ENCODE results near the gene WNT11.
"Not testable (repeated sequence)": the region's sequence is repeated elsewhere in the genome, so short reads cannot be mapped to it uniquely, and the experiment has no call there.

The WNT11 gene

DNA sequence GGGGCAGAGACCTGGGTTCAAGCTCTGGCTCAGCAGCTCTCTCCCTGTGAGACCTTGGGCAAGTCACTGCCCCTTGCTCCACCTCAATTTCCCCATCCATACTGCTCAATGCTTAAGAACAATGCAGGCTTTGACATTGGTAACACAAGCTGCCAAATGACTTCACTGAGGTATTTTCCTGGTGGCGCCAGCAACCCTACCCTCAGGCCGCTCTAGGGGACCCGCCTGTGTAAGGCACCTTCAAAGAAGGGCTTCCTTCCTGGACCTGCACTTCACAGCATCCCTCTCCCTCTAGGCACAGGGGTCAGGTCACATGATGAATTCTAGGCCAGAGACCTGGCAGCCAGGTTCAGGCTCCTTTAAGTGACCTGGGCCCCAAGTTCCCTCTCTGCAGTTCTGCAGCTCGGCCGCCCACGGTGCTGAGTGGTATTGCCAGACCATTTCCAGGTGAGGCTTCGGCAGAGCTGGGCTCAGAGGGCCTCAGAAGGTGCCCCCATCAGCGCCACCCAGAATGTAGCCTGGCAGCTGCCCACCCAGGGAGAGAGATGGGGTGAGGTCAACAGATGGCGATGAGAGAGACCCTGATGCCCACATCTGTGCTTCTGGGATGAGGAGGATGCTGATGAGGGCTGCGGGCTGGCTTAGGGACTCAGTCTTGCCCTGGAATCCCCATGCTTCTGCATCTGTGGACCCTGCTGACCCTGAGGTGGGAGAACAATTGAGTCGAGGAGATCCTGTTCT lies 4.5 kb downstream of the WNT11 start:
- no peak for DNase-seq (ENCODE audit: low read depth, low spot score)

DNA sequence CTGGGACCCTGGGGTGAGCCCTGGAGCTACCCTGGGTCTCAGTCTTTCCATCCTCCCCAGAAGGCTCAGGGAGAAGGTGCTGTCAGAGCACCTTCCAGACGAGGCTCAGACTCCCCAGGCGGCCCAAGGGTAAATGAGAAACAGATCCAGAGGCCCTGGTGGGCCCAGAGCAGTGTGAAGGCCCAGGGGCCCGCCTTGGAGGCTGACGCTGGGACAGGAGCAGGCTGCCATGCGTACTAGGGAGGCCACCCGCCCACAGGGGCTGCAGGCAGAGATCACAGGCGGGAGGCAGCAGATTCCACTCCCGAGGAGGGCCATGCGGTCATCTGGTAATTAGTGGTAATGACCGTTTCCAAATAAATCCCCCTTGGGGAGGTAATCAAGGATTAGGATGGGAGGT lies 5.2 kb downstream of the WNT11 start:
- no peak for DNase-seq (ENCODE audit: low read depth, low spot score)

DNA sequence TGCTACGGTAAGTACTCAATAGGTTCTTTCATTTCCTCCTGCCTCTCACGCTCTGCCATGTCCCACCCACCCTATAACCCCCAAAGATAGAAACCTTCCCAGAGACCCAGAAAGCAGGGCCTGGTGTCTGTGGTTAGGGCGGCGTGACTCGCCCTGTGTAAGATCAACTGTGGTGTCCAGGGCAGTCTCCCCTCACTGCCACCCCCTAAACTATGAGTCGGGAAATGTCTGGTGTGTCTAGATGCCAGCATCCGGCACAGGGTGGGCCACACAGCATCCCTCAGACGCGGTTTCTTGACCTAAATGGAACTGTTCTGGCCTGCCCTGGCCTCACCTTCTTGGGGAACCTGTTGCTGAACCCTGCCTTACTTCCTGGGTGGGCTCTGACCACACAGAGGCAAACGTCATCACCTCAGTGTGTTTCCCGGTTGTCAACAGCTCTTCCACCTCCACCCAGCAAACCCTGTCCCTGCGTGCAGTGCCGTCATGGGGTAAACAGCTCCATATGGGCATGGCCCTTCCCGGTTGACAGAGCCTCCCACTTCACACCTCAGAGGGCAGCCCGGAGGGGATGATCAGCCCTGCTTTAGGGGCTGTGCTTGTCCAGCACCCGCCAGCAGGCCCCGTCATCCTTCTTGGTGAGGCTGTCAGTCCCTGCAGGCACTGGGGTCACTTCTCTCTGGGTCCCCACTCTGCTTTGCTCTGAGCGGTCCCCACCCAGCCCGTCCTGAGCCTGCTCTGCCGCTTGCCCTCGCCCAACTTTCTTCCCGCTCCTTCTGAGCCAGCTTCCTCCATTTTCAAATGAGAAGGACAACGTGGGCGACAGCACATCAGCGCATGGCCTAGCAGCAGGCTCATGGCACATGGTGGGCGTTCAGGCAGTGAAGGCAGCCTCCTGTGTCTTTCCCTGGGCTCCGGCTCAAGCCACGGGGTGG lies 6.0 kb downstream of the WNT11 start:
- no peak for DNase-seq (ENCODE audit: low read depth, low spot score)

DNA sequence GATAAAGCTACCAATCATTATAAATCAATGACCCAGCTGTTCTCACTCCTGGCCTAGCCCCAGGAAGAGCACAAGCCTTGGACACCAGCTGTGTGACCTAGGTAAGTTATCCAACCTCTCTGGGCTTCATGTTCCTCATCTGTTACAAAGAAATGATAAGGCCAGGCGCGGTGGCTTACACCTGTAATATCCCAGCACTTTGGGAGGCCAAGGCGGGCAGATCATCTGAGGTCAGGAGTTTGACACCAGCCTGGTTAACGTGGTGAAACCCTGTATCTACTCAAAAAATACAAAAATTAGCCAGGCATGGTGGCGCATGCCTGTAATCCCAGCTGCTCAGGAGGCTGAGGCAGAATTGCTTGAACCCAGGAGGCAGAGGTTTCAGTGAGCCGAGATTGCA lies 7.6 kb downstream of the WNT11 start:
- not testable (repeated sequence) for DNase-seq (ENCODE audit: low read depth, low spot score)

DNA sequence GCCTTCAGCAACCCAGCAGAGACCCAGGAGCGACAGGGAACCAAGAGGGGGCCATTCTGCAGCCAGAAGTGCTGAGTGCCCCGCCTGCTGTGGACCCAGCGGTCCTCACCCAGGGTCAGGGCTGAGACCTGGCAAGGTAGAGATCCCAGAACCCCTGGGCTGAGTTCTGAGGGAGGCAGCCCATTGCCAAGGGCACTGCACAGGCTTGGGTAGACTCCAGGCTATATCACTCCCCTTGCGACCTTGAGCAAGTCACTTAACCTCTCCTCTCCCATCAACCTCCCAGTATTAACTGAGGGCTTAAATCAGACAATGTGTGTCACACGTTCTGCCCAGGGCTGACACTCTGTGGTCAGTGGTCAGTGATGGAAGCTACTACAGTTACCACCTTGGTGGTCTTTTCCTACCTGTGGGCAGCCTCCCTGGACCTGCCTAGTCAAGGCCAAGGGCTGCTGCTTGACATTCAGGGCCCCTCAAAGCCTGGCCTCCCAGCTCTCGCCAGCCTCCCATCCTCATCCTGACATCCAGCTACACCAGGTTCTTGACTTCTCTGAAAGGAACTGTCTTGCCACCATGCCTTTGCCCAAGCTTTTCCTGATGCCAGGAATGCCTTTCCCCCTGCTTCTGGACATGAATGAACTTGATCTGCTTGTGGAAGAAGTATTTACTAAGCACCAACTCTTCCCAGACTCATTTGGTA lies 8.2 kb downstream of the WNT11 start:
- DNase-seq (ENCODE audit: low read depth, low spot score) = no peak

DNA sequence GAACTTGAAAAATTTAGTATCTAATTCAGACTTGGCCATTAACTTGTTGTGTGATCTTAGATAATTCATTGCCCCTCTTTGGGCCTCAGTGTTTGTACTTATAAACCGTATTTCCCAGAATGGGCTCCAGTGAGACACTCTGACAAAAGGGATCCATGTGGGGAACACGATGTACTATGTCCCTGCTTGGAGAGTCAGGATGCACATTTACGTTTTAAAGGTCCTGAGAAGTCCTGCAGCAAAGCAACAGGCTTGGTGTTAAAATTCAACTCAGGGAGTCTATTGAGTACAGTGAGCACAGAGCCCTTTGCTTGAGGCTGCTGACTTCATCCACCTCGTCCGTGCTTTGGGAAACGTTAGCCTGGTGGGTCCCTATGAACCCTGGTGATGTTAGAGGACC lies 9.0 kb downstream of the WNT11 start:
- no peak for DNase-seq (ENCODE audit: low read depth, low spot score)

DNA sequence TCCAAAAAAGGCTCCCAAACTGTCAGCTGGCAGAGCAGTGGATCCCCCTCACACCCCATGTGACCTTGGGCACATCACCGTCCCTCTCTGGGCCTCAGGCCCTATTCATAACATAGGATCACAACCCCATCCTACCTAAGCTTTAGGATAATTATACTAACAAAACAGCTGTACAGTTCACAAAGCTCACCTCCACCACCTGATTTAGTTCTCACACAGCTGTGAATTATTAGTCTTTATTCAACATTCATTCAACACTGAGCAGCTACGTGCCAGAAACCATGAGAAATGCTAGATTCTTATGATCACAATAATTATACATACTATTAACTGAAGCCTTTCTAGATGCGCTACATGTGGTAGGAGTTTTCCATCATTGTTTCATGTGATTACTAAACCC lies 9.5 kb downstream of the WNT11 start:
- no peak for DNase-seq (ENCODE audit: low read depth, low spot score)

DNA sequence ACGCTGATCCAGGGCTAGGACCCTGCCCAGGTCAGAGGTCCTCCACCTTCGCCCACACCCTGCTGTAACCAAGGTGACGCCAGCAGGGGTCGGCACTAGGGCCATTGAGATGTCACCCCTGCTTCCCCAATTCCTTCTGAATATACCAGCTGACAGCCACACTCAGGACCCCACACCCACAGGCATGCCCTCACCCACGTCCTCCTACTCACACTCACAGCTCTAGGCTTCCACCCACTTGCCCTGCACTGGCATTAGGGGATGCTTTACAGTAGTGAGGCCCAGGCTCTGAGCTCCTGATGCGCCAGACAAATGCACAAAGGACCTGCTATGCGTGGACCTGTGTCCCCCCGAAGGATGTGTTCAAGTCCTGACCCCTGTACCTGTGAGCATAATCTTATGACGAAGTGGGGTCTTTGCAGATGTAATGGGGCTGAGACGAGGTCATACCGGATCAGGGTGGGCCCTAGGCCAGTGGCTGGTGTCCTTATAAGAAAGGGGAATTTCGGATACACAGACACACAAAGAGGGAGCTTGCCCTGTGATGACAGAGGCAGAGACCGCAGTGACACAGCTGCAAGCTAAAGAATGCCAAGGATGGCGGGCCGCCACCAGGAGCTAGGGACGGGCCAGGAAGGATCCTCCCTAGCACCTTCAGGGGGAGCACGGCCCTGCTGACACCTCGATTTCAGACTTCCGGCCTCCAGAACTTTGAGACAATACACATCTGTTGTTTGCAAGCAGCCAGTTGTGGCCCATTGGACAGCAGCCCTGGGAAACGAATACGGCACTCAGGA lies 11.2 kb downstream of the WNT11 start:
- DNase-seq (ENCODE audit: low read depth, low spot score) = no peak

DNA sequence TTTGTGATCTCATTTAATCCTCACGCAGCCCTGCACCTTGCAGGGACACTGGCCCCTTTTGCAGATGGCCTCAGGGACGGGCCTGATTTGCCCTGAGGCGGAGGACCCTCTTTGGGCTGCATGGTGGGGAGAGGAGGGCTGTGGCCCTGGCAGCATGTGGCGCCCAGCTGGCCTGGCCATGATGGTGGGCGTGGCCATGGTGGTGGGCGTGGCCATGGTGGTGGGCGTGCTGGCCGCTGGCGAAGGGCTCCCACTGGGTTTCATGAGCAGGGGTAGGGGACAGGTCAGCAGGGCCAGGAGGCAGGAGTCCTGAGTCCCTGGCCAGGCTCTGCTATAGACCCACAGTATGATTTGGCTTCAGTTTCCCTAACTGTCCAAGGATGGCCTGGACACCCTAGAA lies 13.1 kb downstream of the WNT11 start:
- no peak for DNase-seq (ENCODE audit: low read depth, low spot score)

DNA sequence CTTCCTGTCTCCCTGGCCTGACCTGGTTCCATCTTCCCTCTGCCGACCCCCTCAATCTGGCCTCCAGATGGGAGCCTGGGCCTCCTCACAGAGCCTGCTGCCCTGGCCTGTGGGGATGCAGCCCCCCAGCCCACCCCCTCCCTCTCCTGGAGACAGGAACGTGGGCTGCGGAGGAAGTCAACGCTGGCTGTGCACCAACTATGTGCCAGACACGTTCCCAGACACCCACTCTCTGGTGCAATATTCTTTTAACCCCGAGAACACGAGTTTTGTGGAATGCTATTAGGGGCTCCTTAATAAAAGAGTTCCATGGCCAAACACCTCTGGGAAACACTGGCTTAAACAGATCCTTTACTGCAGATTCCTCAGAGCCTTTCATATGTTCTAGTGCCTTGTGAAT lies 15.9 kb downstream of the WNT11 start:
- no peak for DNase-seq (ENCODE audit: low read depth, low spot score)

DNA sequence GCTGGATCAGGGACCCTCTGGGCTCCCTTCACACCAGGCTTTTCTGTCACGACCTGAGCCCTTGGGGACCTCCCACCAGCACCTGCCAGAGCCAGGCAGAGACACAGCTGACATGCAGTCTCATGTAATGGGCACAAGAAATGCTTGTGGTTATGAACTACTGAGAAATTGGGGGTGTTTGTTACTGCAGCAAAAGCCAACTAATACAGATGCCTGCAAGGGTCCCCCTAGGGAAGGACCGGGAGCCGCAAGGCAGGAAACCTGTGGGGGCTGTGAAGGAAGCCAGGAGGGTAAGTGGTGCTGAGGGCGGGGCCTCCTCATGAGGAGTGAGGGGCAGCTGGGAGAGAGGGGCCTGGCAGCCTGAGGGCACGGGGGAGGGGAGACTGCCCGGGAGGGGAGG lies 16.6 kb downstream of the WNT11 start:
- DNase-seq (ENCODE audit: low read depth, low spot score) = no peak

DNA sequence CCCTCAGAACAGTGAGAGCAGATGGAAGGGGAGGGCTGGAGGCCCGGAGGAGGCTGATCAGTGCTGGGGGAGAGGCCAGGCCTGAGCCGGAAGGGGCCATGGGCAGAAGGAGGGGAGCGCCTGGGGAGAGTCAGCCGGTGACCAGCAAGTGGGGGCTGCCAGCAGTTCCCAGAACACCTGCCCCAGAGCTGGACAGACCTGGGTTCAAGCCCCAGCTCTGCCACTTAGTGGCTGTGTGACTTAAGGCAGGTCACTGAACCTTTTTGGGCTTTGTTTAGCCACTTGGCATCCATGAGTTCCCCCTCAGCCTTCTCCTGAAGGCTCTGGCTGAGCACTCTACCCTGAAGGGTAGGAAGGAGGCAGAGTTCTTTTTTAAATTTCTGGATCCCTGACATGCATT lies 17.4 kb downstream of the WNT11 start:
- no peak for DNase-seq (ENCODE audit: low read depth, low spot score)

DNA sequence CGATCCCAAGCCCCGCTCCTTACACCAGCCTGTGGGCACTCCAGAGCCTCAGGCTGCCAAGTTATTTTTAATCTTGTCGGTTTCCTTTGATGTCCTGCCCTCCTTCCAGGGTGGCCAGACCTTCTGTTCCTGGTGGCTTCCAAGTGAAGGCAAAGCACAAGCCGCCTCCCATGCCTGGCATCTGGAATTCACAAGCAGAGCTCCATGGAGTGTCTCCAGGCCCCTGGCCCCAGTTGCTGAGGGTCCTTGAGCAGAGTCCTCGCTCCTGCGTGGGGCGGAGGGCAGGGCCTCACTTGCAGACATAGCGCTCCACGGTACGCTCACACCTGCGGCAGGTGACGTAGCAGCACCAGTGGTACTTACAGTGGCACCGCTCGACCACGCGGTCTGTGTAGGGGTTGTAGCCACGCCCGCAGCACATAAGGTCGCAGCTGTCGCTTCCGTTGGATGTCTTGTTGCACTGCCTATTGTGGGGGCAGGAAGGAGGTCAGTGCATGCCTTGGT lies 19.5 kb downstream of the WNT11 start:
- no peak for DNase-seq (ENCODE audit: low read depth, low spot score)

DNA sequence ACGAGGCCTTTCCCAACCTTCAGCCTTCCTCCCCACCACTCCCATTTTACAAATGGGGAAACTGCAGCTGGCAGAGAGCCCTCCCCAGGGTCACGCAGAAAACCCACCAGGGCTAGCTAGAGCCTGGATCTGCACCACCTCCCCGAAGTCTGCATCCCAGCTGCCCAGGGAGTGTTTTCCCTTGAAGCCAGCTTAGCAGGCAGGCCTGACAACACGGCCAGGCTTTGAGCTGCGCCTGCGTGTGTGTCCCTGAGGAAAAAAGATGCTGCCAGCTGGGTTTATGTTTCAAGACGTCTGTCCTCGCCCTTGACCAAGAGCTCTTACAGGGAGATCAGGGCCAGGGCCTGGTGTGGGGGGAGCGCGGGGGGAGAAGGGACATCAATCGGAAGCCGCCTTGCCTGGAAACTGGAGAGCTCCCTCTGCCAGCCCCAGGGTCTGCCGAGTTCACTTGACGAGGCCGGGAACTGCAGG lies 20.3 kb downstream of the WNT11 start:
- DNase-seq (ENCODE audit: low read depth, low spot score) = no peak

DNA sequence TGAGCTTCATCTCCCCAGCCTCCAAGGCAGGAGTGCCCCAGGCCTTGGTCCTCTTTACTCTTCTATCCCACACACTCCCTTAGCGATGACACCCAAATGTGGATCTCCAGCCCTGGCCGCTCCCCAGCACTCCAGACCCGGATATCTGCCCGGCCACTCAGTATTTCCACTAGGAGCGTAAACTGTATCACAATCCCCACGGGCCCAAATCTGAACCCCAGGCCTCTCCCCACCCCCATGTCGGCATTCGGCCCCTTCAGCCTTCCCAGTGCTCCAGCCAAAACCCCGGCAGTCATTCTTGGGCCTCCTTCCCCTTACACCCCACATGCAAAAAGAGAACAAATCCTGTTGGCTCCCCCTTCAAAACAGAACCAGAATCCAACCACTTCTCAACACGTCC lies 20.8 kb downstream of the WNT11 start:
- DNase-seq (ENCODE audit: low read depth, low spot score) = no peak

DNA sequence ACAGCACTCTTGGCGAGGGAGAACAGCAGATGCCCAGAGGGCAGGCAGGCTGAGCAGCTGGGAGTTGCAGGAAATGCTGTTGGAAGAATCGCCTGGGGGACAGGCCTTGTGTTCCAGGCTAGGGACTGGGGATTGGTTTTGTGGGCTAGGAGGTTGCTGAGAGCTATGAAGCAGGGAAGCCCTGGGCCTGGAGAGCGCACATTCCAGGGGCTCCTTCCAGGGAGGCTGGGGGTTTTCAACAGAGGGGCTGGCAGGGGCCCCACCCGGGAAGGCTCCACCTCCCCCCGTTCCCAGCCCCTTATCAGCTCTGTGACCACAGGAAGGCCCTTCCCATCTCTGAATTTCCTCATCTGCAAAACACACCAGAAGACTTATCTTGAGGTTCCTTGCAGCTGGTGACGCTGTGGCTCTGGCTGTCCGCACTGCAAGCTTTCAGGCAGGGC lies 21.7 kb downstream of the WNT11 start:
- no peak for DNase-seq (ENCODE audit: low read depth, low spot score)

DNA sequence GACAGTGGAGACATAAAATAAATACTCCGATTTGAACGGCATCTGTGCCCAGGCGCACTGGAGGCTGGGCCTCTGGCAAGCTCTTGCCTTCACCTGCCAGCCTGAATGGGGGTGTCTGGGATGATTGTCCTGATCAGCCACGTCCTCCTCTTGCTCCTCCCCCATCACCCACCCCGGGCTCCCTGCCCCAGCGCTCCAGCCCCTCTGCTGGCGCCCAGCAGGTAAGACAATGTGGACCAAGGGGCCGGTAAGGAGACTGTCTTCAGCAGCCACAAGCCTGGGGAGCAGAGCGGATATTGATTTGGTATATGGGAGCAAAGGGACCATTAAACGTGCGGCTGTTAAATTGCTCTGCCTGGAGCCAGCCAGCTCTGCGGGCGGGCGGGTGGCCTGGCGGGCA lies 24.9 kb downstream of the WNT11 start:
- DNase-seq (ENCODE audit: low read depth, low spot score) = no peak

DNA sequence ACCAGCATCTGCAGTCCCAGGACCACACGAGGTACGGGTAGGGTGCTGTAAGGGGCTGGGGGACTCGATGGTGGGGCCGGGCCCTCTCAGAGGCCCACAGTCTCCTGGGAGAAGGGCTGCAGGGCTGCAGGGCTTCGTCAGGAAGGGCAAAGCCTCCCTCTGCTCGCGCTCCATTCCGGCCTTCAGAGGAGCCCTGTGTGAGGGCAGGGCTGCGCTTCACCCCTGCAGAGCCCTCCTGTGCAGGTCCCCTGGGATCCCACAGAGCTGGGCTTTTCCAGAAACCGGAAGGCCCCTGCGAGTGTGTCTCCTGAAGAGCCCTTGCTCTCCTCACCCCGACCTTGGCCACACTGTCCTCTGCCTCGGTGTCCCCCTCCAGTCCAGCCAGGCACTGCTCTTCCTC lies 27.2 kb downstream of the WNT11 start:
- DNase-seq (ENCODE audit: low read depth, low spot score) = no peak

DNA sequence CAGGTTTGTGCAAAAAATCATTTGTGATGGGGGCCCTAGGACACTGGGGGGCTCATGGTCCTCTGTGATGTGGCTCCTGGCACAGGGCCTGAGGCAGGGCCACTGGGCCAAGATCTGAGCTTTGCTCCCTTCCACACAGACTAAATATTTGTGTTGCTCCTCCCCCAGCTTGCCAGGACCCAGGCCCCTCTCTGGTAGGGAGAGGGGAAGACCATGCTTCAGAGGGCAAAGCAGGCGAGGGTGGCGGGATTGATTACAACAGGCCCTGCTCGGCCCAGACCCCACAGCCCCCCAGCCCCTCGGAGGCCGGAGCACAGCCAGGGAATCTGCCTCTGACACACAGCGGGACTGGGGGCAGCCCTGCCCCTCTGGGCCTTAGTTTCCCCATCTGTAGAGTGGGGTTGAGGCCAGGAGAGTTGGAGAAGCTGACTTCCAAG lies 29.0 kb downstream of the WNT11 start:
- DNase-seq (ENCODE audit: low read depth, low spot score) = no peak

DNA sequence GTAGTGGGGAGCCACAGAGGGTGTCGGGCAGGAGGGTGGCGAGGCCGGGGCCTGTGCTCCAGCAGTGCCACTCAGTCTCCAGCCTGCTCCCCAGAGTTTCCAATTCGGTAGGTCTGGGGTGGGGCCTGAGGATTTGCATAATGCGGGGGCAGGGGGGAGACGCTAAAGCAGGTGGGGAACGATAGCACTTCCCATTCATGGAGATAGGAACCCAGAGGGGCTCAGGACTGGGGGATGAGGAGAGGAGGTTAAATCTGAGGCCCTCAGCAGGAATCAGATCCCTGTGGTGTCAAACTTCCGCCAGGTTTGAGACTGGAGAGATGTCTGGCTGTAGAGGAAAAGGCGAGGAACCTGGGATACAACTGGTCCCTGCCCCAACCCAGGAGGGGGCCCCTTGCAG lies 29.8 kb downstream of the WNT11 start:
- DNase-seq (ENCODE audit: low read depth, low spot score) = no peak

DNA sequence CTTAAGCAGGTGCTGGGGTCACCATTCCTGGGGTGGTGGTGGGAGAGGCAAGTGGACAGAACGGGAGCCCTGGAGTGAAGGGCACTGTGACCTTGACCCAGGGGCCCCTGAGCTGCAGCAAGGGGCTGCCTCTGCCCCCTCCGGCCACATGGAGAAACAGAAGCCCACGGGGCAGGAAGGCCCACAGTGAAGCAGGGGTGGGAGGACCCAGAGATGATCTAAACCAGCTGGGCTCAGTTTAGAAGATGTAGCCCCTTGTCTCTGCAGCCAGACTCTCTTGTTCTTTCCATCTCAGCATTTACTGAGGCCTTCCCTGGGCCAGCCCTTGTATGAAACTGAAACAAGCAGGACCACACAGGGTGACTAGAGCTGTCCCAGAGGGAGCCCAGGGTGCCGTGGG lies 30.5 kb downstream of the WNT11 start:
- no peak for DNase-seq (ENCODE audit: low read depth, low spot score)

Data from smooth muscle cell of the brain vasculature (primary cell).